Measurements from ENCODE around the gene IL23A.

Gene IL23A

GRCh38 chr12:56362130-56363059, 23.7 kb downstream of the IL23A start, which contains the start of gene APOF:
TSS of gene APOF (minus strand) at chr12:56362857. CDS start at chr12:56362745, 112 bp downstream.
- no peak for DNase-seq (ENCODE audit: low read depth)
- TF ChIP-seq, protein P1, sequence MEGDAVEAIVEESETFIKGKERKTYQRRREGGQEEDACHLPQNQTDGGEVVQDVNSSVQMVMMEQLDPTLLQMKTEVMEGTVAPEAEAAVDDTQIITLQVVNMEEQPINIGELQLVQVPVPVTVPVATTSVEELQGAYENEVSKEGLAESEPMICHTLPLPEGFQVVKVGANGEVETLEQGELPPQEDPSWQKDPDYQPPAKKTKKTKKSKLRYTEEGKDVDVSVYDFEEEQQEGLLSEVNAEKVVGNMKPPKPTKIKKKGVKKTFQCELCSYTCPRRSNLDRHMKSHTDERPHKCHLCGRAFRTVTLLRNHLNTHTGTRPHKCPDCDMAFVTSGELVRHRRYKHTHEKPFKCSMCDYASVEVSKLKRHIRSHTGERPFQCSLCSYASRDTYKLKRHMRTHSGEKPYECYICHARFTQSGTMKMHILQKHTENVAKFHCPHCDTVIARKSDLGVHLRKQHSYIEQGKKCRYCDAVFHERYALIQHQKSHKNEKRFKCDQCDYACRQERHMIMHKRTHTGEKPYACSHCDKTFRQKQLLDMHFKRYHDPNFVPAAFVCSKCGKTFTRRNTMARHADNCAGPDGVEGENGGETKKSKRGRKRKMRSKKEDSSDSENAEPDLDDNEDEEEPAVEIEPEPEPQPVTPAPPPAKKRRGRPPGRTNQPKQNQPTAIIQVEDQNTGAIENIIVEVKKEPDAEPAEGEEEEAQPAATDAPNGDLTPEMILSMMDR (conservative IDR thresholded peaks at IDR 0.05; ENCODE audit: low read length), result no peak
- no peak within 1 kb of the TSS for H3K4me3 ChIP-seq (ENCODE audit: low read length)

- no peak overlapping the region for H3K4me3 ChIP-seq (ENCODE audit: low read length)
- DNase-seq (ENCODE audit: low read depth), result no peak
- TF ChIP-seq, protein P1 (conservative IDR thresholded peaks at IDR 0.05; ENCODE audit: low read length), result no peak
Measured at GRCh38 chr12:56366948-56367347, 28.3 kb downstream of the IL23A start.

- TF ChIP-seq, protein P1 (conservative IDR thresholded peaks at IDR 0.05; ENCODE audit: low read length), result no peak
Measured at GRCh38 chr12:56373515-56373914, 34.8 kb downstream of the IL23A start.

GRCh38 chr12:56374726-56375597, 36.3 kb downstream of the IL23A start:
- TF ChIP-seq, protein P1 (conservative IDR thresholded peaks at IDR 0.05; ENCODE audit: low read length), result no peak
- DNase-seq (ENCODE audit: low read depth), result no peak
- no peak overlapping the region for H3K4me3 ChIP-seq (ENCODE audit: low read length)

More at GRCh38 chr12:56373515-56373914, 34.8 kb downstream of the IL23A start:
- H3K4me3 ChIP-seq (ENCODE audit: low read length), result no peak overlapping the region
- DNase-seq (ENCODE audit: low read depth), result no peak

DNA sequence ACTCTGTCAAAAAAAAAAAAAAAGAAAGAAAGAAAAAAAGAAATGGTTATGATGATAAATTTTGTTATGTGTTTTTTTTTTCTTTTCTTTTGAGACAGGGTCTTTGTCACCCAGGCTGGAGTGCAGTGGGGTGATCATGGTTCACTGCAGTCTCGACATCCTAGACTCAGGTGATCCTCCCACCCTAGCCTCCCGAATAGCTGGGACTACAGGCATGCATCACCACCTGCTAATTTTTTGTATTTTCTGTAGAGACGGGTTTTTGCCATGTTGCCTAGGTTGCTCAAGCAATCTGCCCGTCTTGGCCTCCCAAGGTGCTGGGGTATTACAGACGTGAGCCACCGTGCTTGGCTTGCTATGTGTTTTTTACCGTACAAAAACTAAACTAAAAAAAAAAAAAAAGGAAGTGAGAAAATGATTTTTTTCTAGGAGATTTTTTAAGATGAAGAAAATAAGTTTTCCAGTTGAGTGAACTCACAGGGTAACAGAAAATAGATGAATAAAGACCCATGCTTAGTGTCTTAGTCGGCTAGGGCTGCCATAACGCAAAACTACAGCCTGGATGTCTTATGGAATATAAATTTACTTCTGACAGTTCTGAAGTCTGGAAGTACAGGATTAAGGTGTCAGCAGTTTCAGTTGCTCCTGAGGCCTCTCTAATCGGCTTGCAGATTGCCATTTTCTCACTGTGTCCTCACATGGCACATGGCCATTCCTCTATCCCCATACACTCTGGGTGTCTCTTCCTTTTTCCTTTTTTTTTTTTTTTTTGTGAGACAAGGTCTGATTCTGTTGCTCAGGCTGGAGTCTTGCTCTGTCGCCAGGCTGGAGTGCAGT, 37.1 kb downstream of the IL23A start:
- TF ChIP-seq, protein P1 (conservative IDR thresholded peaks at IDR 0.05; ENCODE audit: low read length), result no peak
- no peak overlapping the region for H3K4me3 ChIP-seq (ENCODE audit: low read length)
- no peak for DNase-seq (ENCODE audit: low read depth)

- H3K4me3 ChIP-seq (ENCODE audit: low read length), result no peak overlapping the region
- no peak for DNase-seq (ENCODE audit: low read depth)
- TF ChIP-seq, protein P1 (conservative IDR thresholded peaks at IDR 0.05; ENCODE audit: low read length), result no peak
Measured at GRCh38 chr12:56377310-56377988, 38.8 kb downstream of the IL23A start.
